ENCODE measurements around the gene UGT1A9.

UGT1A9 gene

GRCh38 chr2:233766416-233766815 lies 94.7 kb downstream of the UGT1A9 start:
- Histone ChIP-seq H3K36me3 (ENCODE audit: control insufficient read depth in 1 of 2, insufficient read depth in 2 of 2, low read length in 2 of 2) (no peaks in the 10 kb centered on the region), H4K91ac (ENCODE audit: low read depth, low read length) (no peak overlapping the region), H2BK120ac (ENCODE audit: insufficient read depth, low read length, poor library complexity) (no peak overlapping the region), H3K18ac (ENCODE audit: low read length) (no peak overlapping the region), H3K4me1 (ENCODE audit: control insufficient read depth in 1 of 2, insufficient read depth in 2 of 2, low read length in 2 of 2) (no peaks in the 10 kb centered on the region), H4K8ac (ENCODE audit: low read depth, low read length) (no peak overlapping the region), H3K27me3 (ENCODE audit: insufficient read depth, low read length) (no peaks in the 10 kb centered on the region), H3K9ac (ENCODE audit: low read length) (no peak overlapping the region), H3K4me2 (ENCODE audit: low read length) (no peak overlapping the region), H3K23ac (ENCODE audit: low read length) (no peak overlapping the region), H3K9me3 (ENCODE audit: insufficient read depth, low read depth, low read length) (peaks cover 5% of the 10 kb centered on the region), H2AFZ (ENCODE audit: insufficient read depth, low read length, poor library complexity) (no peak overlapping the region), H3K4ac (ENCODE audit: low read depth, low read length) (no peak overlapping the region), H3K79me2 (ENCODE audit: control insufficient read depth, insufficient read depth, low read length, poor library complexity) (no peaks in the 10 kb centered on the region), H3K79me1 (ENCODE audit: low read length) (no peaks in the 10 kb centered on the region), H3K27ac (ENCODE audit: low read depth, low read length) (no peak overlapping the region), H4K12ac (ENCODE audit: low read depth, low read length) (no peak overlapping the region), H3K14ac (ENCODE audit: low read length) (no peak overlapping the region), H3K4me3 (ENCODE audit: low read depth, low read length) (no peak overlapping the region), H2BK12ac (ENCODE audit: low read length) (no peak overlapping the region), H2BK5ac (ENCODE audit: low read depth, low read length, poor library complexity) (no peak overlapping the region), H2AK5ac (ENCODE audit: low read length) (no peak overlapping the region)
- no CpG with 5 or more reads among the region's 4 CpGs for WGBS (ENCODE audit: extremely low coverage, insufficient coverage, insufficient read length)
- DNase-seq: no peak

GRCh38 chr2:233768076-233768475 lies 96.4 kb downstream of the UGT1A9 start:
- Histone ChIP-seq H3K23ac (ENCODE audit: low read length) (no peak overlapping the region), H2BK120ac (ENCODE audit: insufficient read depth, low read length, poor library complexity) (no peak overlapping the region), H2AK5ac (ENCODE audit: low read length) (no peak overlapping the region), H3K18ac (ENCODE audit: low read length) (no peak overlapping the region), H3K9me3 (ENCODE audit: insufficient read depth, low read depth, low read length) (peaks cover 7% of the 10 kb centered on the region), H3K4me3 (ENCODE audit: low read depth, low read length) (no peak overlapping the region), H2BK5ac (ENCODE audit: low read depth, low read length, poor library complexity) (no peak overlapping the region), H4K8ac (ENCODE audit: low read depth, low read length) (no peak overlapping the region), H3K79me2 (ENCODE audit: control insufficient read depth, insufficient read depth, low read length, poor library complexity) (no peaks in the 10 kb centered on the region), H3K27ac (ENCODE audit: low read depth, low read length) (no peak overlapping the region), H3K79me1 (ENCODE audit: low read length) (no peaks in the 10 kb centered on the region), H3K4ac (ENCODE audit: low read depth, low read length) (no peak overlapping the region), H3K4me1 (ENCODE audit: control insufficient read depth in 1 of 2, insufficient read depth in 2 of 2, low read length in 2 of 2) (no peaks in the 10 kb centered on the region), H2BK12ac (ENCODE audit: low read length) (no peak overlapping the region), H3K36me3 (ENCODE audit: control insufficient read depth in 1 of 2, insufficient read depth in 2 of 2, low read length in 2 of 2) (no peaks in the 10 kb centered on the region), H4K12ac (ENCODE audit: low read depth, low read length) (no peak overlapping the region), H3K9ac (ENCODE audit: low read length) (no peak overlapping the region), H3K14ac (ENCODE audit: low read length) (no peak overlapping the region), H3K27me3 (ENCODE audit: insufficient read depth, low read length) (no peaks in the 10 kb centered on the region), H4K91ac (ENCODE audit: low read depth, low read length) (no peak overlapping the region), H2AFZ (ENCODE audit: insufficient read depth, low read length, poor library complexity) (no peak overlapping the region), H3K4me2 (ENCODE audit: low read length) (no peak overlapping the region)
- WGBS (ENCODE audit: extremely low coverage, insufficient coverage, insufficient read length): no CpG with 5 or more reads among the region's 4 CpGs
- DNase-seq: no peak

- Histone ChIP-seq H3K4me1 (ENCODE audit: control insufficient read depth in 1 of 2, insufficient read depth in 2 of 2, low read length in 2 of 2) (no peaks in the 10 kb centered on the region), H3K9ac (ENCODE audit: low read length) (no peak overlapping the region), H3K14ac (ENCODE audit: low read length) (no peak overlapping the region), H3K4me3 (ENCODE audit: low read depth, low read length) (no peak overlapping the region), H3K79me1 (ENCODE audit: low read length) (no peaks in the 10 kb centered on the region), H3K27ac (ENCODE audit: low read depth, low read length) (no peak overlapping the region), H2BK120ac (ENCODE audit: insufficient read depth, low read length, poor library complexity) (no peak overlapping the region), H3K18ac (ENCODE audit: low read length) (no peak overlapping the region), H3K36me3 (ENCODE audit: control insufficient read depth in 1 of 2, insufficient read depth in 2 of 2, low read length in 2 of 2) (no peaks in the 10 kb centered on the region), H3K4ac (ENCODE audit: low read depth, low read length) (no peak overlapping the region), H2BK5ac (ENCODE audit: low read depth, low read length, poor library complexity) (no peak overlapping the region), H2BK12ac (ENCODE audit: low read length) (no peak overlapping the region), H4K91ac (ENCODE audit: low read depth, low read length) (no peak overlapping the region), H3K79me2 (ENCODE audit: control insufficient read depth, insufficient read depth, low read length, poor library complexity) (no peaks in the 10 kb centered on the region), H3K23ac (ENCODE audit: low read length) (no peak overlapping the region), H2AFZ (ENCODE audit: insufficient read depth, low read length, poor library complexity) (no peak overlapping the region), H3K27me3 (ENCODE audit: insufficient read depth, low read length) (no peaks in the 10 kb centered on the region), H4K12ac (ENCODE audit: low read depth, low read length) (no peak overlapping the region), H3K4me2 (ENCODE audit: low read length) (no peak overlapping the region), H3K9me3 (ENCODE audit: insufficient read depth, low read depth, low read length) (peaks cover 7% of the 10 kb centered on the region), H2AK5ac (ENCODE audit: low read length) (no peak overlapping the region), H4K8ac (ENCODE audit: low read depth, low read length) (no peak overlapping the region)
- no CpG with 5 or more reads among the region's 9 CpGs for WGBS (ENCODE audit: extremely low coverage, insufficient coverage, insufficient read length)
- DNase-seq: no peak
These were observed 97.6 kb downstream of the UGT1A9 start for GRCh38 chr2:233769260-233769659.

DNA sequence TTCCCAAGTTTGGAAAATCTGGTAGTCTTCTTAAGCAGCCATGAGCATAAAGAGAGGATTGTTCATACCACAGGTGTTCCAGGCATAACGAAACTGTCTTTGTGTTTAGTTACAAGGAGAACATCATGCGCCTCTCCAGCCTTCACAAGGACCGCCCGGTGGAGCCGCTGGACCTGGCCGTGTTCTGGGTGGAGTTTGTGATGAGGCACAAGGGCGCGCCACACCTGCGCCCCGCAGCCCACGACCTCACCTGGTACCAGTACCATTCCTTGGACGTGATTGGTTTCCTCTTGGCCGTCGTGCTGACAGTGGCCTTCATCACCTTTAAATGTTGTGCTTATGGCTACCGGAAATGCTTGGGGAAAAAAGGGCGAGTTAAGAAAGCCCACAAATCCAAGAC lies 100.5 kb downstream of the UGT1A9 start:
- no peak overlapping the region for H2AK5ac ChIP-seq (ENCODE audit: low read length)
- no peaks in the 10 kb centered on the region for H3K4me1 ChIP-seq (ENCODE audit: control insufficient read depth in 1 of 2, insufficient read depth in 2 of 2, low read length in 2 of 2)
- WGBS (ENCODE audit: extremely low coverage, insufficient coverage, insufficient read length): no CpG with 5 or more reads among the region's 16 CpGs
- H3K79me2 ChIP-seq (ENCODE audit: control insufficient read depth, insufficient read depth, low read length, poor library complexity): no peaks in the 10 kb centered on the region
- H3K4me3 ChIP-seq (ENCODE audit: low read depth, low read length): no peak overlapping the region
- H3K14ac ChIP-seq (ENCODE audit: low read length): no peak overlapping the region
- no peak overlapping the region for H4K91ac ChIP-seq (ENCODE audit: low read depth, low read length)
- no peak overlapping the region for H2BK120ac ChIP-seq (ENCODE audit: insufficient read depth, low read length, poor library complexity)
- no peak overlapping the region for H3K4me2 ChIP-seq (ENCODE audit: low read length)
- H3K36me3 ChIP-seq (ENCODE audit: control insufficient read depth in 1 of 2, insufficient read depth in 2 of 2, low read length in 2 of 2): no peaks in the 10 kb centered on the region
- no peaks in the 10 kb centered on the region for H3K79me1 ChIP-seq (ENCODE audit: low read length)
- no peak overlapping the region for H3K27ac ChIP-seq (ENCODE audit: low read depth, low read length)
- no peak overlapping the region for H2BK5ac ChIP-seq (ENCODE audit: low read depth, low read length, poor library complexity)
- peaks cover 13% of the 10 kb centered on the region for H3K9me3 ChIP-seq (ENCODE audit: insufficient read depth, low read depth, low read length)
- peak in 1 of 2 donors; percentile 1 for DNase-seq
- no peak overlapping the region for H4K12ac ChIP-seq (ENCODE audit: low read depth, low read length)
- H3K9ac ChIP-seq (ENCODE audit: low read length): no peak overlapping the region
- H3K18ac ChIP-seq (ENCODE audit: low read length): no peak overlapping the region
- H3K4ac ChIP-seq (ENCODE audit: low read depth, low read length): no peak overlapping the region
- no peak overlapping the region for H2AFZ ChIP-seq (ENCODE audit: insufficient read depth, low read length, poor library complexity)
- H3K23ac ChIP-seq (ENCODE audit: low read length): no peak overlapping the region
- H2BK12ac ChIP-seq (ENCODE audit: low read length): no peak overlapping the region
- H3K27me3 ChIP-seq (ENCODE audit: insufficient read depth, low read length): no peaks in the 10 kb centered on the region
- H4K8ac ChIP-seq (ENCODE audit: low read depth, low read length): no peak overlapping the region
